NCI-H774 (cell line): ENCODE measurements around the gene RPGRIP1L.
"Not testable (repeated sequence)": the region's sequence is repeated elsewhere in the genome, so short reads cannot be mapped to it uniquely, and the experiment has no call there.

Experiments used
- DNase-seq: peaks from one replicate; lab custom pipeline; 2025; lab: John Stamatoyannopoulos, UW

RPGRIP1L gene

GRCh38 chr16:53712065-53712464 lies 8.4 kb upstream of the RPGRIP1L start:
- DNase-seq: no peak

GRCh38 chr16:53711390-53711789 lies 7.7 kb upstream of the RPGRIP1L start:
- DNase-seq: no peak

GRCh38 chr16:53708490-53708889 lies 4.8 kb upstream of the RPGRIP1L start:
- no peak for DNase-seq

GRCh38 chr16:53707671-53708070 lies 4.0 kb upstream of the RPGRIP1L start:
- DNase-seq: no peak

GRCh38 chr16:53704445-53704813 lies 770 bp upstream of the RPGRIP1L start:
- no peak for DNase-seq

GRCh38 chr16:53698271-53698670 lies 5.4 kb downstream of the RPGRIP1L start:
- DNase-seq: not testable (repeated sequence)

GRCh38 chr16:53695070-53695469 lies 8.6 kb downstream of the RPGRIP1L start:
- DNase-seq: no peak

- DNase-seq: no peak
These were observed 10.3 kb downstream of the RPGRIP1L start for GRCh38 chr16:53693320-53693719.

- DNase-seq: no peak
These were observed 11.5 kb downstream of the RPGRIP1L start for GRCh38 chr16:53692146-53692545.

GRCh38 chr16:53690771-53691170 lies 12.9 kb downstream of the RPGRIP1L start:
- no peak for DNase-seq

GRCh38 chr16:53689636-53690035 lies 14.0 kb downstream of the RPGRIP1L start:
- no peak for DNase-seq

- no peak for DNase-seq
These were observed 16.9 kb downstream of the RPGRIP1L start for GRCh38 chr16:53686710-53687109.

- DNase-seq: not testable (repeated sequence)
These were observed 18.3 kb downstream of the RPGRIP1L start for GRCh38 chr16:53685334-53685733.

- no peak for DNase-seq
These were observed 22.3 kb downstream of the RPGRIP1L start for GRCh38 chr16:53681354-53681753.

GRCh38 chr16:53680756-53681155 lies 22.9 kb downstream of the RPGRIP1L start:
- no peak for DNase-seq

- no peak for DNase-seq
These were observed 24.8 kb downstream of the RPGRIP1L start for GRCh38 chr16:53678756-53679343.

GRCh38 chr16:53678155-53678554 lies 25.5 kb downstream of the RPGRIP1L start:
- DNase-seq: no peak

- no peak for DNase-seq
These were observed 30.5 kb downstream of the RPGRIP1L start for GRCh38 chr16:53673189-53673588.

- no peak for DNase-seq
These were observed 31.2 kb downstream of the RPGRIP1L start for GRCh38 chr16:53672461-53672860.

GRCh38 chr16:53668869-53669268 lies 34.8 kb downstream of the RPGRIP1L start:
- DNase-seq: no peak

GRCh38 chr16:53666786-53667415 lies 36.8 kb downstream of the RPGRIP1L start:
- no peak for DNase-seq

GRCh38 chr16:53664724-53665345 lies 38.8 kb downstream of the RPGRIP1L start:
- no peak for DNase-seq

- DNase-seq: no peak
These were observed 41.6 kb downstream of the RPGRIP1L start for GRCh38 chr16:53662072-53662471.

GRCh38 chr16:53654946-53655345 lies 48.7 kb downstream of the RPGRIP1L start:
- no peak for DNase-seq
